GM12875 (cell line): ENCODE data around the gene SMIM24.
A peak's percentile ranks its signal among the peaks of the same experiment; 100 is the strongest.

Experiments used
- H3K4me3 ChIP-seq: one replicate; pipeline ENCODE4 v1.5.1; 2011; ENCODE audit warnings: low read depth, low read length, control low read depth
- CTCF ChIP-seq: IDR thresholded peaks from 2 replicates; pipeline ENCODE4 v1.5.1; 2011; ENCODE audit warnings: low read depth, mild to moderate bottlenecking, control low read depth, inconsistent platforms, low read length, moderate library complexity, borderline replicate concordance; ENCODE audit not compliant: insufficient read depth

Gene SMIM24

GRCh38 chr19:3507371-3508120 lies 27.2 kb upstream of the SMIM24 start:
- peak overlapping the region; percentile 85 for H3K4me3 ChIP-seq
- TF ChIP-seq CTCF, result no peak

GRCh38 chr19:3506384-3507340 lies 26.3 kb upstream of the SMIM24 start:
- TF ChIP-seq CTCF, result no peak
- peak overlapping the region; percentile 85 for H3K4me3 ChIP-seq

DNA sequence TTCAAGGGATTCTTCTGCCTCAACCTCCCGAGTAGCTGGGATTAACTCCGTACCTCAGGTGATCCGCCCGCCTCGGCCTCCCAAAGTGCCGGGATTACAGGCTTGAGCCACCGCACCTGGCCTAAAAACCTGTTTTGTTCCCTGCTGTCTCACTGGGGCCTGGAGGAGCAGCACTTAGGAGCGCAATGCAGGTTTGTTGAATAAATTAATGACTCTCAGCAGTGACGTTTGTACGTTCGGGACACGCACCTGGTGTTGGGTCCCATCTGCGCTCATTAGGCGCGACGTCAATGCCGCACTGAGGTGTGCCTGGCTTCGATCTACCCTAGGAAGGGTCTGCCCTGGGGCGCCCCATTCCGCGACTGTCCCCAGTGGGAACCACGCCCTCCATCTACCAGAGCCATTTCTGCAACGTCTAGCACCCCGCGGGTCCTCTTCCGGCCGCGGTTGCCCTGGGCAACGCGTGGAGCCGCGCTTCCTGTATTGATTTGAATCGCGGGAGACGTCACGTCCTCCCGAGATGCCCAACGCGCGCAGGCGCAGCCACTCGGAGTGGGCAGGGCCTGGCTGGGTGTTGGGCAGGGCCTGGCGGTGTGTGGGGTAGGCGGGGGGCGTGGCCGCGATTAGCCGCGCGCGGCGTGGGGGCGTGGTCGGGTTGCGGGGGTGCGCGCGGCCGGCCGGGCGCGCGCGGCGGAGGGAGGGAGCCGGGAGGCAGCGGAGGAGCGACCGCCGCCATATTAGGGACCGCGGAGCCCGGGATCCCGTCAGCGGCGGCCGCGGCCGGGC lies 25.5 kb upstream of the SMIM24 start, which contains the start of gene FZR1:
Gene FZR1 (plus strand): TSS at position 714 of the 786 bp plus-strand sequence. CDS start 16,679 bp downstream, outside the sequence.
- 0 out of 2 replicates have a peak, but pooled peaks have one; percentile 3 for TF ChIP-seq CTCF
- H3K4me3 ChIP-seq, result peak within 1 kb of the TSS; percentile 86

- TF ChIP-seq CTCF, result no peak
- H3K4me3 ChIP-seq, result no peak overlapping the region
These were observed 24.4 kb upstream of the SMIM24 start for GRCh38 chr19:3504735-3505134.

DNA sequence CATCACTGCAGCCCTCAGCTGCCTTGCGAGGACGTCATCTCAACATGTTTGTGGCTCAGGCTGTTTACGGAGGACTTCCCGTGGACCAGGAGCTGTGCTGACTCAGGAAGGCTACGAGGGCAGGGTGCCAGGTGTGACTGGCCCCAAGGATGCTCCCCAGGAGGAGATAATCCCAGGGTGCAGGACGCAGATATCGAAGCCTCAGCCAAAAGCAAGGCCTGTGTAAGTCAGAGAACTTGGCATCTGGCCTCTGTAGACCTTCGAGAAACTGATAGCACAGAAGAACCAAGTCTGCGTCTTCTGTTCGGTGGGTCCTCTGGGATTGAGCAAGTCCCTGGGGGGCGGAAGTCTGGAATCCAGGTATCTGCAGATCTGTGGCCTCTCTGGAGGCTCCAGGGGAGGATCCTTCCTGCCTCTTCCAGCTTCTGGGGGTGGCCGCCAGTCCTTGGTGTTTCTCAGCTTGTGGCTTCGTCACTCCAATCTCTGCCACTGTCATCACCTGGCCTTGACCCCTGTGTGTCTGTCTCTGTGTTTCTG lies 22.8 kb upstream of the SMIM24 start:
- H3K4me3 ChIP-seq, result no peak overlapping the region
- TF ChIP-seq CTCF, result no peak

DNA sequence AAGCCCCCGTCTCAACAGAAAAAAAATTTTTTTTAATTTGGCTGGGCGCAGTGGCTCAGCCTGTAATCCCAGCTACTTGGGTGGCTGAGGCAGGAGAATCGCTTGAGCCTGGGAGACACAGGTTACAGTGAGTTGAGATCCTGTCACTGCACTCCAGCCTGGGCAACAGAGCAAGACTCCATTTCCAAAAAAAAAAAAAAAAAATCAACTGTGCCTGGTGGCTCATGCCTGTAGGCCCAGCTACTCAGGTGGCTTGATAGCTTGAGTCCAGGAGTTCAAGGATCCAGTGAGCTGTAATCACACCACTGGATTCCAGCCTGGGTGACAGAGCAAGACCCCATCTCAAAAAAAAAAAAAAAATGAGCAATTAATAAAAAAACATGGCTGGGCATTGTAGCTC lies 21.5 kb upstream of the SMIM24 start:
- no peak for TF ChIP-seq CTCF
- no peak overlapping the region for H3K4me3 ChIP-seq
